DOHH2 (cell line): ENCODE results near the gene ZBTB7C.

Source experiments
- H3F3A ChIP-seq: fragments of 200-600 bp; sonication (generic), shearing (Covaris generic); 2 replicates; pipeline ENCODE4 v1.6.0; 2016; ENCODE audit warnings: antibody characterized with exemption, mild to moderate bottlenecking; ENCODE audit not compliant: control insufficient read depth, insufficient read depth
- H3K27ac ChIP-seq: fragments of 200-600 bp; sonication (generic); 2 replicates; pipeline ENCODE4 v1.5.1; 2014; ENCODE audit warnings: low read depth, mild to moderate bottlenecking, low read length, moderate library complexity
- H3K27me3 ChIP-seq: fragments of 200-600 bp; sonication (generic); 2 replicates; pipeline ENCODE4 v1.6.1; 2014; ENCODE audit warnings: mild to moderate bottlenecking, low read length, mixed read lengths; ENCODE audit not compliant: control insufficient read depth
- H3K36me3 ChIP-seq: fragments of 200-600 bp; sonication (generic); 2 replicates; pipeline ENCODE4 v1.6.1; 2014; ENCODE audit warnings: mild to moderate bottlenecking, low read length, moderate library complexity, mixed read lengths; ENCODE audit not compliant: control insufficient read depth
- H3K4me1 ChIP-seq: fragments of 200-600 bp; sonication (generic); 2 replicates; pipeline ENCODE4 v1.6.1; 2014; ENCODE audit warnings: mild to moderate bottlenecking, low read length, mixed read lengths; ENCODE audit not compliant: control insufficient read depth
- H3K4me2 ChIP-seq: fragments of 200-600 bp; sonication (generic); 2 replicates; pipeline ENCODE4 v1.6.0; 2014; ENCODE audit warnings: mild to moderate bottlenecking, low read length, moderate library complexity
- H3K4me3 ChIP-seq: fragments of 200-600 bp; sonication (generic); 2 replicates; pipeline ENCODE4 v1.5.1; 2014; ENCODE audit warnings: mild to moderate bottlenecking, low read length, mixed read lengths
- H3K79me2 ChIP-seq: fragments of 200-600 bp; sonication (generic); 2 replicates; pipeline ENCODE4 v1.6.1; 2014; ENCODE audit warnings: mild to moderate bottlenecking, low read length, mixed read lengths; ENCODE audit not compliant: control insufficient read depth
- H3K9me2 ChIP-seq: fragments of 200-600 bp; sonication (generic); replicated peaks from 2 replicates; pipeline ENCODE4 v1.6.1; 2014; ENCODE audit warnings: mild to moderate bottlenecking, low read length, mixed read lengths; ENCODE audit not compliant: control insufficient read depth
- H3K9me3 ChIP-seq: fragments of 200-600 bp; sonication (generic); 2 replicates; pipeline ENCODE4 v1.6.1; 2014; ENCODE audit warnings: antibody characterized with exemption, low read length, mixed read lengths; ENCODE audit not compliant: control insufficient read depth, insufficient read depth
- H4K20me1 ChIP-seq: fragments of 200-600 bp; sonication (generic); 2 replicates; pipeline ENCODE4 v1.6.0; 2014; ENCODE audit warnings: low read depth, mild to moderate bottlenecking, antibody characterized with exemption, low read length, moderate library complexity; ENCODE audit not compliant: control insufficient read depth, insufficient read depth
- EZH2phosphoT487 ChIP-seq: fragments of 200-600 bp; sonication (generic); IDR thresholded peaks from 2 replicates; pipeline ENCODE4 v1.6.1; 2017; ENCODE audit warnings: borderline replicate concordance, mild to moderate bottlenecking, antibody characterized with exemption, low read length, moderate library complexity, mixed read lengths
- TF ChIP-seq, protein P1 (sequence below): fragments of 200-600 bp; sonication (generic); IDR thresholded peaks from one replicate; pipeline ENCODE4 v1.5.1; 2014; ENCODE audit warnings: antibody characterized with exemption, mild to moderate bottlenecking, low read depth, low read length; ENCODE audit not compliant: poor library complexity, severe bottlenecking

ZBTB7C gene

DNA sequence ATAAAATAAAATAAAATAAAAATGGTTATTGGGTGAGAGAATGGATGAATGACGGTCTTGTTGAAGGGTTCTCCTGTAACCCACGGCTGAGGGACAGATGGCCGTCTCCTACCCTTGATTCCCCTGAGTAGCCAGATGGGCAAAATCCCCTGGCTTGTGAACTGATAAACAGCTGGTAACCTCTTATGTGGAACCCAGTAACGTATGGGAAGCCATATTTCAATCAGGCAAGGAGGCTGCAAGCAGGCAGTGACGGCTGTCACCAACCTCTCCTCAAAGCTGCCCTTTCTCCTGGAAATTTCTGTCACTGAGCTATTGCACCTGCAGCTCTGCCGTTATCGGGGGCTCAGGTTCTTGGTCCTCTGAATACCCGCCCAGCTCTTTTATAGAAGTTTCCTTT is 313.5 kb downstream of the ZBTB7C start:
- Histone ChIP-seq H3K4me2 (no peak overlapping the region), H3K36me3 (no peaks in the 10 kb centered on the region), H3K79me2 (no peaks in the 10 kb centered on the region), H3K4me3 (no peak overlapping the region), H4K20me1 (no peaks in the 10 kb centered on the region), H3K27me3 (peaks cover 5% of the 10 kb centered on the region), H3K27ac (no peak overlapping the region), H3K4me1 (no peaks in the 10 kb centered on the region), H3K9me2 (no peaks in the 10 kb centered on the region), H3F3A (no peaks in the 10 kb centered on the region), H3K9me3 (no peaks in the 10 kb centered on the region)
- TF ChIP-seq EZH2phosphoT487: no peak
- TF ChIP-seq, protein P1, sequence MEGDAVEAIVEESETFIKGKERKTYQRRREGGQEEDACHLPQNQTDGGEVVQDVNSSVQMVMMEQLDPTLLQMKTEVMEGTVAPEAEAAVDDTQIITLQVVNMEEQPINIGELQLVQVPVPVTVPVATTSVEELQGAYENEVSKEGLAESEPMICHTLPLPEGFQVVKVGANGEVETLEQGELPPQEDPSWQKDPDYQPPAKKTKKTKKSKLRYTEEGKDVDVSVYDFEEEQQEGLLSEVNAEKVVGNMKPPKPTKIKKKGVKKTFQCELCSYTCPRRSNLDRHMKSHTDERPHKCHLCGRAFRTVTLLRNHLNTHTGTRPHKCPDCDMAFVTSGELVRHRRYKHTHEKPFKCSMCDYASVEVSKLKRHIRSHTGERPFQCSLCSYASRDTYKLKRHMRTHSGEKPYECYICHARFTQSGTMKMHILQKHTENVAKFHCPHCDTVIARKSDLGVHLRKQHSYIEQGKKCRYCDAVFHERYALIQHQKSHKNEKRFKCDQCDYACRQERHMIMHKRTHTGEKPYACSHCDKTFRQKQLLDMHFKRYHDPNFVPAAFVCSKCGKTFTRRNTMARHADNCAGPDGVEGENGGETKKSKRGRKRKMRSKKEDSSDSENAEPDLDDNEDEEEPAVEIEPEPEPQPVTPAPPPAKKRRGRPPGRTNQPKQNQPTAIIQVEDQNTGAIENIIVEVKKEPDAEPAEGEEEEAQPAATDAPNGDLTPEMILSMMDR: no peak

DNA sequence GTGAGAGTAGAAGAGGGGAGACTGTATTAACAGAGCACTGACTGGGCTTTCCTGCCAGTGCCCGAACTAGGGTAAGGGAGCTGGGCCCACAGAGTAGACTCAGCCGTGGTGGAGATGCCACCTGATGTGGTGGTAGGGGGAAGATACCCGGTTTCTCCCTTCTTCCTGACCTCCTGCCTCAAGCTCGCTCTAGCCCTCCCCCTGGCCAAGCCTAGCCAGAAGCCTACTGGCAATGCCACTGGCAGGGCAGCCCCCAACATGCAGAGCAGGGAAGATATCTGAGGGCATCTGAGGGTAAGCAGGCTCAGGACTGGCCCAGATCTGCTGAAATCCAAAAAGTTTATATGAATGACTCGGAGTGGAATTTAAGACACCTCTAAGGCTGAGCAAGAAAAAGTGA is 316.1 kb downstream of the ZBTB7C start:
- no peaks in the 10 kb centered on the region for H3K9me2 ChIP-seq
- H3K4me2 ChIP-seq: no peak overlapping the region
- no peaks in the 10 kb centered on the region for H3K4me1 ChIP-seq
- TF ChIP-seq EZH2phosphoT487: no peak
- TF ChIP-seq, protein P1: no peak
- no peak overlapping the region for H3K27ac ChIP-seq
- H3K4me3 ChIP-seq: no peak overlapping the region
- H3K36me3 ChIP-seq: no peaks in the 10 kb centered on the region
- no peaks in the 10 kb centered on the region for H3K9me3 ChIP-seq
- H3K27me3 ChIP-seq: peaks cover 2% of the 10 kb centered on the region
- no peaks in the 10 kb centered on the region for H4K20me1 ChIP-seq
- H3K79me2 ChIP-seq: no peaks in the 10 kb centered on the region
- H3F3A ChIP-seq: no peaks in the 10 kb centered on the region

DNA sequence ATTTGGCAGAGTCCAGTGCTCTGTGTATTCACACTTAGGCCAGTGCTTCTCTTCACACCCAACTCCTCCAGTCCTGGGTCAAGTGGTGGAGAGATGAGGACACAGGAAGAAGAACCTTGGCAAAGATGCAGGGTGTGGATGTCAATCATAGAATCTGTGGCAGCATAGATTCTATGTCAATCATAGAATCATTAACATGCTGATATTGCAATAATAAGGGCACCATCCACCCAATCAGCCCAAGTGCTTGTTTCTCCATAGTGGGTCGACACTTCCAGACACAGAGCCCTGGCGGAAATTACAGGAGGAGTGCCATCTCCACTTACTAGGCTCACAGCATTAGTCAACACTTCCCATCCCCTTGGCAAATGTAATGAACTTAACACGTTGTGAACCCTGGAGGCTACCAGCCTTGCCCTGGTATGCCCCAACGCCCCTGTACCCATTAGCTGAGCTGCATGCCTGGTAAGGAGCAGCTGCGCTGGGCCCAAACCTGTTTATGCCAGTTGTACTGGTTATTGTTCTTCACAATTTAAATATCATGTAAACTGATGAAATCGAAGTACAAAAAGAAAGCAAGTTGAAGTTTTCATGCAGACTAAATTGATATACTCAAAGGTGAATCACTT is 317.2 kb downstream of the ZBTB7C start:
- Histone ChIP-seq H3K4me3 (no peak overlapping the region), H3K27me3 (peaks cover 2% of the 10 kb centered on the region), H3K4me1 (no peaks in the 10 kb centered on the region), H3F3A (no peaks in the 10 kb centered on the region), H3K4me2 (no peak overlapping the region), H4K20me1 (no peaks in the 10 kb centered on the region), H3K9me3 (no peaks in the 10 kb centered on the region), H3K36me3 (no peaks in the 10 kb centered on the region), H3K9me2 (no peaks in the 10 kb centered on the region), H3K27ac (no peak overlapping the region), H3K79me2 (no peaks in the 10 kb centered on the region)
- no peak for TF ChIP-seq EZH2phosphoT487
- TF ChIP-seq, protein P1: no peak

DNA sequence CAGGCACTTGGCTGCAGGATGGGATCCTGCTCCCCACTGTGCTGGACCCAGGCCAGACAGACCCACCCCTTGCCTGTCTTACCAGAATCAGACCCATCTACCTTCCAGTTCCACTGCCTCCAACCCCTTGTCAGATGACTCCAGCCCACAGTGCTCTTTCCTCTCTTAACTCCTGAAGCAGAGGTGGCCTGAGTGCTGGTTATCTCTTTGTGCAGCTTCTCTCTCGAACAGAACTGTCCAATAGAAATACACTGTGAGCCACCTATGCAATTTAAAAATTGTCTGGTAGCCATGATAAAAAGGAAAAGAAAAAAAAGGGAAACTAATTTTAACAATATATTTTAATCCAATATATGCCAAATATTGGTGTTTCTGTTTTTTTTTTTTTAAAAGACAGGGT is 318.5 kb downstream of the ZBTB7C start:
- peaks cover 2% of the 10 kb centered on the region for H3K27me3 ChIP-seq
- H3K4me2 ChIP-seq: no peak overlapping the region
- H3K27ac ChIP-seq: no peak overlapping the region

More for the DNA sequence above, 318.5 kb downstream of the ZBTB7C start:
- Histone ChIP-seq H4K20me1 (no peaks in the 10 kb centered on the region), H3K9me2 (no peaks in the 10 kb centered on the region), H3K4me3 (no peak overlapping the region), H3K36me3 (no peaks in the 10 kb centered on the region), H3K4me1 (no peaks in the 10 kb centered on the region), H3K9me3 (no peaks in the 10 kb centered on the region), H3K79me2 (no peaks in the 10 kb centered on the region), H3F3A (no peaks in the 10 kb centered on the region)
- no peak for TF ChIP-seq EZH2phosphoT487
- TF ChIP-seq, protein P1: no peak
